HG03439 (cell line): Measurements from ENCODE around the gene ODAD3.
A peak's percentile ranks its signal among the peaks of the same experiment; 100 is the strongest.

Experiments
- ATAC-seq: cut with Tn5 transposase; IDR thresholded peaks from one replicate; pipeline ENCODE4 v1.9.1; 2021; ENCODE audit warnings: mild to moderate bottlenecking, moderate library complexity; ENCODE audit not compliant: unreplicated experiment

The ODAD3 gene

GRCh38 chr19:11378319-11379189, 56.4 kb downstream of the ODAD3 start:
- ATAC-seq, result no peak

- no peak for ATAC-seq
These were observed 57.2 kb downstream of the ODAD3 start for GRCh38 chr19:11377756-11378155.

GRCh38 chr19:11377237-11377636, 57.7 kb downstream of the ODAD3 start:
- ATAC-seq, result no peak

GRCh38 chr19:11375143-11375948, 59.6 kb downstream of the ODAD3 start:
- no peak for ATAC-seq

GRCh38 chr19:11374433-11375142, 60.3 kb downstream of the ODAD3 start, which contains the start of gene SWSAP1:
Gene SWSAP1, plus strand, starts transcription at chr19:11374666. Its CDS starts 15 bp downstream, at chr19:11374681.
- ATAC-seq, result peak; percentile 92

GRCh38 chr19:11373885-11374432, 61.0 kb downstream of the ODAD3 start:
- ATAC-seq, result no peak

- no peak for ATAC-seq
These were observed 61.6 kb downstream of the ODAD3 start for GRCh38 chr19:11373166-11373884.

GRCh38 chr19:11370744-11371143, 64.2 kb downstream of the ODAD3 start:
- ATAC-seq, result no peak
